WERI-Rb-1 (cell line): Measurements from ENCODE around the gene TXK.

Source experiments
- DNase-seq: peaks from one replicate; pipeline ENCODE4 v3.0.0-alpha.2; 2020
- H3K27ac ChIP-seq: fragments of 250-450 bp; sonication (Bioruptor Pico); 2 replicates; pipeline ENCODE4 v1.5.1; 2020; ENCODE audit warnings: mild to moderate bottlenecking, moderate library complexity
- H3K27me3 ChIP-seq: fragments of 250-450 bp; sonication (Bioruptor Pico); 2 replicates; pipeline ENCODE4 v1.5.1; 2021; ENCODE audit warnings: mild to moderate bottlenecking, low read depth, moderate library complexity; ENCODE audit not compliant: insufficient read depth, severe bottlenecking
- H3K36me3 ChIP-seq: fragments of 250-450 bp; sonication (Bioruptor Pico); 2 replicates; pipeline ENCODE4 v1.5.1; 2020; ENCODE audit warnings: mild to moderate bottlenecking, moderate library complexity
- H3K4me3 ChIP-seq: 2 replicates; pipeline ENCODE4 v1.5.1; 2011; ENCODE audit warnings: low read depth, mild to moderate bottlenecking, control low read depth, low read length
- H3K9me3 ChIP-seq: fragments of 250-450 bp; sonication (Bioruptor Pico); 2 replicates; pipeline ENCODE4 v1.5.1; 2021; ENCODE audit warnings: mild to moderate bottlenecking, moderate library complexity; ENCODE audit not compliant: severe bottlenecking
- TF ChIP-seq, protein P1 (sequence below): IDR thresholded peaks from 2 replicates; pipeline ENCODE4 v1.5.1; 2011; ENCODE audit warnings: low read depth, mild to moderate bottlenecking, control low read depth, inconsistent platforms, low read length

Gene TXK

DNA sequence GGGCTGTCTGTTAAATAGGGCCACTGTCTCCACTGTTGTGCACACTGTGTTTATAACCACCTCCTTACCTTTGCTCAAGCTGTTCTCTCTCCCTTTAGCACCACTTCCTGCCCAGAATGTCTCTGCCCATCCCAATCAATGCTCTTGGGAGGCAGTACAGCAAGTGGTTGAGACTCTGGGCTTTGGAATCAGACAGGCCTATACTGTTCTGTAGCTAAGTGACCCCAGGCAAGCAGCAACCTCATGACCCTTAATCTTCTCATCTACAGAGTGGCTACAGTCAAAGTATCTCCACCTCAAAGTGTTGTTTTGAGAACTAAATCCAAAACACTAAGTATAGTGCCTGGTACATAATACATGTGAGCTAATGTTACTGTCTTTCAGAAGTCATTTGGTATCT, 3.8 kb upstream of the TXK start:
- Histone ChIP-seq H3K36me3 (peaks cover 28% of the 10 kb centered on the region), H3K27ac (no peak overlapping the region), H3K4me3 (no peak overlapping the region), H3K27me3 (no peaks in the 10 kb centered on the region), H3K9me3 (no peaks in the 10 kb centered on the region)
- DNase-seq: no peak
- TF ChIP-seq, protein P1, sequence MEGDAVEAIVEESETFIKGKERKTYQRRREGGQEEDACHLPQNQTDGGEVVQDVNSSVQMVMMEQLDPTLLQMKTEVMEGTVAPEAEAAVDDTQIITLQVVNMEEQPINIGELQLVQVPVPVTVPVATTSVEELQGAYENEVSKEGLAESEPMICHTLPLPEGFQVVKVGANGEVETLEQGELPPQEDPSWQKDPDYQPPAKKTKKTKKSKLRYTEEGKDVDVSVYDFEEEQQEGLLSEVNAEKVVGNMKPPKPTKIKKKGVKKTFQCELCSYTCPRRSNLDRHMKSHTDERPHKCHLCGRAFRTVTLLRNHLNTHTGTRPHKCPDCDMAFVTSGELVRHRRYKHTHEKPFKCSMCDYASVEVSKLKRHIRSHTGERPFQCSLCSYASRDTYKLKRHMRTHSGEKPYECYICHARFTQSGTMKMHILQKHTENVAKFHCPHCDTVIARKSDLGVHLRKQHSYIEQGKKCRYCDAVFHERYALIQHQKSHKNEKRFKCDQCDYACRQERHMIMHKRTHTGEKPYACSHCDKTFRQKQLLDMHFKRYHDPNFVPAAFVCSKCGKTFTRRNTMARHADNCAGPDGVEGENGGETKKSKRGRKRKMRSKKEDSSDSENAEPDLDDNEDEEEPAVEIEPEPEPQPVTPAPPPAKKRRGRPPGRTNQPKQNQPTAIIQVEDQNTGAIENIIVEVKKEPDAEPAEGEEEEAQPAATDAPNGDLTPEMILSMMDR: no peak

DNA sequence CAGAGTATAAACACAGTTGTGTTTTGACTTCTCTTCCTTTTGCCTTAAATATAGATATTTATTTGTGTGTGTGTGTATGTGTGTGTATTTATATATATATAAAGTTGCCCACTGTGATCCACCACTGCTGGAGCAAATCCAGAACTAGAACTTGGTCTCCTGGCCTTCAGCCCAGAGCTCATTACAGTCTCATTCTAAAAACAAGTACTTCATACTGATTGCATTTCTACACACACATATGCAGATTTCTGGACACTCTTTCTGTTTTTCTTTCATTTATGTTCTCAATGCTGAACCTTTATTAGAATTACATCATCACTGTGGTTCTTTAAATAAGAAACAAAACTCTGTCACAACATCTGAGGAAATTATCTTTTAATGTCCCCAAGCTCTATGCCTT, 381 bp downstream of the TXK start:
- Histone ChIP-seq H3K9me3 (no peaks in the 10 kb centered on the region), H3K4me3 (no peak overlapping the region), H3K27ac (no peak overlapping the region), H3K36me3 (peaks cover 28% of the 10 kb centered on the region), H3K27me3 (no peaks in the 10 kb centered on the region)
- DNase-seq: no peak
- TF ChIP-seq, protein P1: no peak

DNA sequence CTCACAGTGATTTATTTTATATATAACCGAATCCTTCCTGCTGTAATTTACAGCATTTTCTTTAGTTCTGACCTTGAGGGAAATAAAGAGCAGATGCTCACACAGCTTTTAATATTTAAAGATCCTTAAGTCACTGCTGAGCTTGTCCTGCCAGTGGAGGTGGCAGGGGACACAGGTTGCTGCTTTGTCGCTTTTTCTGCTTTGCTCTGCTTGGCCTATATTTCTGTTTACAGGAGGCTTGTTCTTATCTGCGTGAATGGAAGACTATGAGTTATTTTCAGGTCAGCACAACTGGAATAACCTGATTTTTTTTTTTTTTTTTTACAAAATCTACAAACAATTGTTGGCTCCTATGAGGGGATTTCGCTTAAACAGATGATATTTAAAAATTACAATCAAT, 2.3 kb downstream of the TXK start:
- Histone ChIP-seq H3K4me3 (no peak overlapping the region), H3K9me3 (no peaks in the 10 kb centered on the region), H3K27me3 (no peaks in the 10 kb centered on the region), H3K27ac (peak overlapping the region; percentile 74), H3K36me3 (peaks cover 14% of the 10 kb centered on the region)
- TF ChIP-seq, protein P1: no peak
- peak; percentile 55 for DNase-seq

DNA sequence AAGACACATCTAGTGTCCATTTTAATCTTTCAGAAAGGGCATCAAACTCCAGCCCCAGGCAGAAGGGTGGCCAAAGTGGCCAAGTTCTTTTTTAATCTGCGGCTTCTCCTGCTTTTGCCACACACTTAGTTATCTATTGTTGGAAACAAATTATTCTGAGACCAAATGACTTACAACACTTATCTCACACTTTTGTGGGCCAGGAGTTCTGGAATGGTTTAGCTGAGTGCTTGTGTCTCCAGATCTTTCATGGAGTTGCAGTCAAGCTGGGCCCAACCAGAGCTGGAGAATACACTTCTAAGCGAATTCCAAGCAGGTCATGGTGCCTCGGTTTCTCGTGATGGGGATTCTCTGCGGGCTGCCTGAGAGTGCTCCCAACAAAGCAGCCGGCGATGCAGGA, 4.0 kb downstream of the TXK start:
- Histone ChIP-seq H3K27me3 (no peaks in the 10 kb centered on the region), H3K27ac (no peak overlapping the region), H3K36me3 (peaks cover 6% of the 10 kb centered on the region; the same call in 1 of the 2 replicates), H3K4me3 (no peak overlapping the region), H3K9me3 (no peaks in the 10 kb centered on the region)
- TF ChIP-seq, protein P1: no peak
- DNase-seq: no peak

DNA sequence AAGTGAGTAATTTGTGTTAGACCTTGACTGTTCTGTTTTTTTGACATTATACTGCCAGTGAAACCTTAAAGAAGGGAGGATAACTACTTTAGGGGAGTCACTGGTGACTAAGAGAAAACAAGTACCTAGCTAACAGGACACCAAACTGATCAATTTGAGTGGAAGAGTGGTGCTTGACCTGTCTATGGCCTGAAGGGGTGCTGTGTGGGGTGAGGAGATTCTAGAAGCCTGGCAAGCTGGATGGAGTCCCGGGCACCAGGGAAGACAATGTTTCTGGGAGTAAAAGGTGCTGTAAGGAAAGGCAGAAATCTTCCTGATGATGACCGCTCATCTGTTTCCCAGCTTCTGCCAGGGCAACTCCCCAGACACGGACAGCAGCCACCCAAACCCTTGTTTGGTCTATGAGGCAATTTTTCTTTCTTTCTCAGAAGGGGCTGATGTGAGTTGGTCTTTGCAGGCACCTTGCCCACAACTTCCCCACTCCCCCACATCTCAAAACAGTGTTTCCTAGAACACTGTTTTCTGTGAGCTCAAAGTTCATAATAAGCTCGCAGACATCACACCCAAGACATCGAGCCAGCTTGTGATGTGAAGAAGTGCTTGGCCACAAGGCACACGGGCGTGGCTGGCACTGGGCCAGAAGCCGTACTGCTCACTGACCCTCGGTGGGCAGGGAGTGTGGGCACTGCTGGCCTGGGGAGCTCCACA, 4.6 kb downstream of the TXK start:
- H3K27ac ChIP-seq: no peak overlapping the region
- peaks cover 4% of the 10 kb centered on the region; the same call in 1 of the 2 replicates for H3K36me3 ChIP-seq
- H3K27me3 ChIP-seq: no peaks in the 10 kb centered on the region
- no peak for DNase-seq
- H3K4me3 ChIP-seq: no peak overlapping the region
- TF ChIP-seq, protein P1: peak; percentile 29; the same call in 1 of the 2 replicates
- no peaks in the 10 kb centered on the region for H3K9me3 ChIP-seq
